Cardiac septum (tissue), 1 donor: ENCODE data around the gene RNU5B-1. TPM values are rescaled to one million over a fixed set of nuclear protein-coding genes. Genes with fewer than 3 reads are reported as not detected.

Experiments used
- DNase-seq: peaks from one replicate; pipeline ENCODE4 v3.0.0-alpha.2; 2020; ENCODE audit warnings: low spot score
- intact Hi-C: fragments of 100-400 bp; cut with DNase I; formaldehyde crosslinking; loops from one replicate; pipeline ENCODE4 v1.14.0; 2022
- long read RNA-seq: library from polyadenylated mRNA; unstranded; transcript quantifications from one replicate; pipeline ENCODE4 v2.0.0, GENCODE V29; 2021
- total RNA-seq: library from RNA; stranded (reverse); fragmentation: NEBNext Ultra II Directional; extraction: Animal tissue kit (Norgen Biotek cat#: 25700); gene quantifications from one replicate; pipeline ENCODE4 v1.2.1, GENCODE V29; 2021
- donor health status: DM: no; HTN: no; CAD: no.

RNU5B-1 gene
- 29.8 TPM for total RNA-seq
- long read RNA-seq, partial matches to known transcripts = 0 of 1 reads
- long read RNA-seq, other reads (novel, unspliced or antisense) = 0 of 1 reads

- DNase-seq = no peak
- intact Hi-C loops = loop anchor here (5.0 kb wide), 1 partner anchor 117 kb away; the partner anchor contains the start of gene CLPX
Measured at GRCh38 chr15:65304381-65305149, at the start of gene RNU5B-1. TSS of gene RNU5B-1 (plus strand) at chr15:65304677.

- no peak for DNase-seq
- intact Hi-C loops = no loop called here
Measured at GRCh38 chr15:65254758-65255157, 49.7 kb upstream of the RNU5B-1 start.

GRCh38 chr15:65255486-65256140, 48.9 kb upstream of the RNU5B-1 start:
- intact Hi-C loops = no loop called here
- no peak for DNase-seq

- no peak for DNase-seq
- intact Hi-C loops = no loop called here
Measured at GRCh38 chr15:65258375-65259262, 45.9 kb upstream of the RNU5B-1 start.

- DNase-seq = no peak
- intact Hi-C loops = no loop called here
Measured at GRCh38 chr15:65259367-65259797, 45.1 kb upstream of the RNU5B-1 start.

GRCh38 chr15:65260968-65261367, 43.5 kb upstream of the RNU5B-1 start:
- DNase-seq = no peak
- intact Hi-C loops = no loop called here

GRCh38 chr15:65263313-65263712, 41.2 kb upstream of the RNU5B-1 start:
- intact Hi-C loops = no loop called here
- no peak for DNase-seq

- intact Hi-C loops = no loop called here
- no peak for DNase-seq
Measured at GRCh38 chr15:65264863-65265430, 39.5 kb upstream of the RNU5B-1 start.

- no peak for DNase-seq
- intact Hi-C loops = no loop called here
Measured at GRCh38 chr15:65266469-65266868, 38.0 kb upstream of the RNU5B-1 start.

- DNase-seq = no peak
- intact Hi-C loops = no loop called here
Measured at GRCh38 chr15:65268411-65268810, 36.1 kb upstream of the RNU5B-1 start.

- intact Hi-C loops = loop anchor here (2.0 kb wide), 1 partner anchor 82 kb away; no protein-coding TSS in a partner anchor
- DNase-seq = peak; percentile 78
Measured at GRCh38 chr15:65270811-65271545, 33.5 kb upstream of the RNU5B-1 start.

- no peak for DNase-seq
- intact Hi-C loops = no loop called here
Measured at GRCh38 chr15:65275104-65275727, 29.3 kb upstream of the RNU5B-1 start.

- intact Hi-C loops = no loop called here
- DNase-seq = no peak
Measured at GRCh38 chr15:65275728-65276126, 28.8 kb upstream of the RNU5B-1 start.

- no peak for DNase-seq
- intact Hi-C loops = no loop called here
Measured at GRCh38 chr15:65277015-65277414, 27.5 kb upstream of the RNU5B-1 start.

- intact Hi-C loops = no loop called here
- no peak for DNase-seq
Measured at GRCh38 chr15:65278480-65278879, 26.0 kb upstream of the RNU5B-1 start.

GRCh38 chr15:65285291-65286068, 19.0 kb upstream of the RNU5B-1 start:
- intact Hi-C loops = loop anchor here (5.0 kb wide), 1 partner anchor 98 kb away; the partner anchor contains the start of gene CLPX
- no peak for DNase-seq

- intact Hi-C loops = loop anchor here (5.0 kb wide), 1 partner anchor 99 kb away; the partner anchor contains the start of gene CLPX
- no peak for DNase-seq
Measured at GRCh38 chr15:65286069-65286703, 18.3 kb upstream of the RNU5B-1 start.
